GM19023 (cell line): ENCODE measurements around the gene PRKCI.
"Not testable (repeated sequence)": the region's sequence is repeated elsewhere in the genome, so short reads cannot be mapped to it uniquely, and the experiment has no call there.

ENCODE experiments used
- ATAC-seq: cut with Tn5 transposase; IDR thresholded peaks from one replicate; pipeline ENCODE4 v1.9.1; 2021; ENCODE audit warnings: mild to moderate bottlenecking, moderate library complexity; ENCODE audit not compliant: unreplicated experiment

Gene PRKCI

DNA sequence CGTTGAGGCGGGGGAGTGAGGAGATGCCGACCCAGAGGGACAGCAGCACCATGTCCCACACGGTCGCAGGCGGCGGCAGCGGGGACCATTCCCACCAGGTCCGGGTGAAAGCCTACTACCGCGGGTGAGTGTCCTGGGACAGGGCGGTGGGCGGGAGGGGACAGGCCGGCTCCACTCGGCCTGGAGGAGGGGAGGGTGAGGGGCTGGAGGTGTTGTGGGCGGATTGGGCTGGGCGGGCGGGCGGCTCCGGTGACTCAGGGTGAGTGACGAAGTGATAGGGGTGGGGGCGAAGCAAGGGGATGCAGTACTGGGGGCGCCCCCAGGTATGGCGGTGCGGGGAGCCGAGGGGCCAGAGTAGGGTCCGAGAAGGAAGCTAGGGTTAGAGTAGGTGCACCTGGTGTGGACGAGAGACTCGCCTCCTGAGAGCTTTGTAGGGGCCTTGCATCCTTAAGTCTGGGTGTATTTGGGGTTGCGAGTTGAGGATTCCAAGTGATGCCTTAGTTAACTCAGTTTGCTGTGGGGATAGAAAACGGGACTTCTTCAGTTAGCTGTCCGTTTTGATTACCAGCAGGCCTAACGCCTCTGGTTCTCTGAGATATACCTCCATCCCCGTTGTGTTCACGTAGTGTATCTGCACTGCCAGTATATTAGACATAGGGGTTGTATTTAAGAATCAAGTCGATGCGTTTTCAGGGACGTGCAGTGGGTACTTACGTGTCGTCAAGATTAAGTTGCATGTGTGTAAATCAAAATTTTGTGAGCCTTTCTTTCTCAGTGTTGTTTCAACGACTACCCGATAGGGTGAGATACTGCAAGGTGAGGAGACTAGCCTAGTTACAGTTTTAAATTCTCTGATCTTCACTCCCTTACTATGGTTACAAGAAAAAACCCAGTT lies 670 bp downstream of the PRKCI start:
- peak; percentile 35 for ATAC-seq

DNA sequence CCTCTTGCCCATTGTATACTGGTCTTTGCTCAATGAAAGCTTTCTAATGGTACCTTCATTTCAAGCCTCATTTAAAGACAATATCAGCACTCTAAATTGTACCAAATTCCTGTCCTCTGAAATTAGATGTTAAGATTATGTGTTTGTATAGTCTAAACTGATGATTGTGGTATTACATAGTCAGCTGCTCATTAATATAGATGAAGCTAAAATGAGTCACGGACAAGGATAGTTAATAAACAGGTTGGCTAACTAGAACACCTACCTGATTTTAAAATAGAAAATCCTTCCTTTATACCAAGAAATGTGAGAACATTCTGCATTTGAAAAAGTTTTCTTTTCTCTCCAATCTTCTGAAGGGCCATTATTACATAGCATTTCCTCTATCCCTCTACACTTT lies 2.9 kb downstream of the PRKCI start:
- no peak for ATAC-seq

DNA sequence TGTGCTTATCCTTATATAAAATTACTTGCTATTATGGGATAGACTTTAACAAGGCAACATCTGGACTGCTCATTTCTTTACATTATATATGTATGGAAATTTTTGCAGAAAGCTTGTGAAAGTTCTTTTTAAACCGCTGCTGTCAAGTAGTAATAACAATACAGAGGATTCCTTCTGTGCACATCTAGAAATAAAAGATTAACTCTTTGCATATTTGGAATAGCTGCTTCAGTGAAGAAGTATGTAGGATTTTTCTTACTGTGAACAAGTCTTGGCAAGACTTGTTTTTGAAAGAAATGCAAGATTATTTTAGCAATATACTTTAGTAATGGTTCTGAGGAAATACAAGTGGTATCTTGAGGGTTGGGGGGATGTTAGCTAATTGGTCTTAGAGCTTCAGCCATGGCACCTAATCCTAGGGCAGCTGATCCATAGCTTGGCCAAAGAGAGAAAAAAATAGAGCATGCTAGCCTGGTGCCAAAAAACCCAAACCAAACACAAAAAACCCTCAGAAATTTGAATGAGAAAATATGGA lies 4.3 kb downstream of the PRKCI start:
- no peak for ATAC-seq

DNA sequence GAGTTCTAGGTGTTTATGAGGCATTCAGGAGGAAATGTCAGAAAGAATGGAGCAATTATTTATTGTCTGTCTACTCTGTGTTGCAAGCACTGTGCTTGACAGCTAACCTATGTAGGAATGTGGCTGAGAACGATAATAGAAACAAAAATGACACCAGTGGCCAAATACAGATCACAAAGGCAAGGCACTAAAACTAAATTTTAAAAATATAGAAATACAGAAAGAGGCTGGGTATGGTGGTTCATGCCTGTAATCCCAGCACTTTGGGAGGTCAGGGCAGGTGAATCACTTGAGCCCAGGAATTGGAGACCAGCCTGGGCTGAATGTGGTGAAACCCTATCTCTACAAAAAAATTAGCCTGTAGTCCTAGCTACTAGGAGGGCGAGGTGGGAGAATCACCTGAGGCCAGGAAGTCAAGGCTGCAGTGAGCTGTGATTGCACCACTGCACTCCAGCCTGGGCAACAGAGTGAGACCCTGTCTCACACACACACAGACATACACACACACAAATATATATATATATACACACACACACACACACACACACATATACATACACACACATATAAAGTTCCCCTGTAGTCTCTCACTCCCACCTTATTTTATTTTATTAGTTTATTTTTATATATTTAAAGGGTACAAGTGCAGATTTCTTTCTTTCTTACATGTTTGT lies 6.0 kb downstream of the PRKCI start:
- no peak for ATAC-seq

DNA sequence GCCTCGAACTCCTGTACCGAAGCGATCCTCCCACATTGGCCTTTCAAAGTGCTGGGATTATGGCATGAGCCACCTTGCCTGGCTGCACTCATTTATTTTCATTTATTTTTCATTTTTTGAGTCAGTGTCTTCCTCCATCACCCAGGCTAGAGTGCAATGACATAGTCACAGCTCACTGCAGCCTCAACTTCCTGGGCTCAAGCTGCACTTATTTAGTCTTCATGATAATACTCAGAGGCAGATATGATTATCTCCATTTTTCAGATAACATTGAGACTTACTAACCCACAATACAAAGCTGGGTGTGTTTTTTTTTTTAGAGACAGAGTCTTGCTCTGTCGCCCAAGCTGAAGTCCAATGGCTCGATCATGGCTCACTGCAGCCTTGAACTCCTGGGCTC lies 10.0 kb downstream of the PRKCI start:
- no peak for ATAC-seq

DNA sequence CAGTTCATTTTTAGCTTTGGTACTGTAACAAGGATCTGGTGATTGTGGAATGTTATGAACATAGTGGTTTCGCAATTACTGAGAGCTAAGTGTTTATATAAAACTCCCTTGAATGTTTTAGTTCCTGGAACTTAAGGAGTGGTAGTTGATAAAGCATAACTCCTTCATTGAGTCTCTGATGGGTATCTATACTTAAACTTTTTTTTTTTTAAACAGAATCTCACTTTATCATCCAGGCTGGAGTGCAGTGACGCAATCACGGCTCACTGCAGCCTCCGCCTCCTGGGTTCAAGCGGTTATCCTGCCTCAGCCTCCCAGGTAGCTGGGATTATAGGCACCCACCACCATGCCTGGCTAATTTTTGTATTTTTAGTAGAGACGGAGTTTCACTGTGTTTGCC lies 11.3 kb downstream of the PRKCI start:
- no peak for ATAC-seq

DNA sequence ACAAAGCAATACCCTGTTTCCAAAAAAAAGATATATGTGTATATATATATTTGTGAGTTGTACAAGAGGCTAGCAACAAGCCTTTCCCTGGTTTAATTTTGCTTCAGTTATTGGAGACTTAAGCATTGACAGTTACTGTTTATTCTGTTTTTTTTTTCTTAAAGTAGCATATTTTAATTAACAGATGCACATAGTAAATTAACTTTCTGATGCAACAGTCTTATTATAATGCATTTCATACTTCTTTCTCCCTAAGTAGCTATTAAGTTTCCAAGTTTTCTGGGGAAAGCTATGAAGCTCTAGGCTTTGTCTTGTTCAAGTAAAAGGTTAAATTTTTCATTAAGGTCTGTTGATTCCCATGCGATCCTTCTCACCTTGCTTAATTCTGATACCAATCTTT lies 17.9 kb downstream of the PRKCI start:
- ATAC-seq, result no peak

DNA sequence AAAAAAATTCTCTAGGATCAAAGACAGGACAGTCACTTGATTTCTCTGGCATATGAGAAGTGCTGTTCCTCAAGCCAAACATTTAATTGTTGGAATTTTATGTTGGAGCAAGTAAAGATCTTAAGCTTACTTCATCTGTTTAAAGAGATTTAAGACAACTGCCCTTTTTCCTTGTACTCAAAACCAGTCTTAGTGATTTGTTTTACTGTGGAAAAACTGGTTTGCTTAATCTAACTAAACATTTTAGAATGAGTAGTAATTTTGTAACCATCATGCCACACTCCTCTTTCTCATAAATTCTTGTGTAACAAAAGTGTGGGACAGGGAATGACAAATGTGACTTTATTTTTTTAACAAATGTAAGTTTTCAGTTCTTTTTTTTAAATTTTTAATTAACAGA lies 18.4 kb downstream of the PRKCI start:
- no peak for ATAC-seq

DNA sequence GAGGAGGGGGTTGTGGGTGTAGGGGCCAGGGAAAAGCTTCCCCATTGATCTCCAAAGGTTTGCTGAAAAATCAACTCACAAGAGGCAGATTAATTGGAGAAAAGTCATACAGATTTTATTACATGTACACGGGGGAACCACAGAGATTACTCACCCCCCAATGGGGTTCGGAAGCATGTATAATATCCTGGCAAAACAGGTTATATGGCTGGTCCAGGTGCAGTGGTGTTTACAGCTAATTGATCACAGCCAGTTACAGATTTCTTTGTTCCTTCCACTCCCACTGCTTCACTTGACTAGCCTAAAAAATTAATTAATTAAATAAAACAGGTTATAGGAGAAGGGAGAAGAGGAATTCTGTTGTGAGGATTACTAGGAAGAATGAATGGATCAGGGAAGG lies 22.4 kb downstream of the PRKCI start:
- ATAC-seq, result no peak

DNA sequence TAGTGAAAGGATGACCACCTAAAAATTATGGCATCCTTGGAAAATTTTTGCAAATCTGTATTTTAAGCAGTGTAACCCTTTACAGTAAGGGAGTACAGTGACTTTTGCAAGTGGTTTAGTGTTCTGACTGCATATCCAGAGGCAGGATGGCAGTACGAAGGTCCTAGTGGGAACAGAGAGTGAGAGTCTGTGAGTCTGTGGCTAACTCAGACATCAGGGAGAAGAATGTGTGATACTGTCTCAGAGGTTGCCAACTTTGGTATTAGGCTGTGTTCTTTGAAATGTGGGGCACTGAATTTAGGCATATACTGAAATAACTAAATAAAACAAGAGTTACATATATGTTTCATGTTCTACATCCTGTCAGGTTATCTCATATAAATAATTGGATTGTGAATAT lies 25.7 kb downstream of the PRKCI start:
- ATAC-seq, result peak; percentile 23

DNA sequence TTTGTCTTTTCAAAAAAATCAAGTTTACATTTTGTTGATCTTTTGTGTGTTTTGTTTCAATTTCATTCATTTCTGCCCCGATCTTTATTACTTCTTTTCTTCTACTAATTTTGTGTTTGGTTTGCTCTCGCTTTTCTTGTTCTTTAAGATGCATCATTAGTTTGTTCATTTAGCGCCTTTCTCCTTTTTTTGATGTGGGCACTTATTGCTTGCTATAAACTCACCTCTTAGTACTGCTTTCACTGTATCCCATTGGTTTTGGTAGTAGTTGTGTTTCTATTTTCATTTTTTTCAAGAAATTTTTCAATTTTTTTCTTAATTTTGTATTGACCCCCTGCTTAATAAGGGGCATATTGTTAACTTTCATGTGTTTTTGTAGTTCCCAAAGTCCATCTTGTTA lies 34.4 kb downstream of the PRKCI start:
- ATAC-seq, result no peak

DNA sequence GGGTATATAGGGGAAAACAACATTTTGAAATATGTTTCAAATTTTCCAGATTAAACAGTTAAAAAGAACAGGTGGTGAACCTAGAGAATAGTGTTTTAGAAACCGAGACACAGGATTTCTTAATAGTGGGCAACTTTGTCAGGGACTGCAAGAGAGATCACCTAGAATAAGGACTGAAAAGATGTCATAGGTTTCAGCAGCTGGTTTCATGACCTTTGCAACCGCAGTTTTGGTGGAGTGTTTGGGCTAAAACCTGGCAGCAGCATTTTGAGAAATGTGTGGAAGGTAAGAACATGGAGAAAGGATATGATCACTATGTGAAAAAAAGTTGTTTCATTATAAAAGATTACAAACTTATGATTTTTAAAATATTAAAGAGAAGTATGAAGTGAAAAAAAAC lies 34.9 kb downstream of the PRKCI start:
- no peak for ATAC-seq

DNA sequence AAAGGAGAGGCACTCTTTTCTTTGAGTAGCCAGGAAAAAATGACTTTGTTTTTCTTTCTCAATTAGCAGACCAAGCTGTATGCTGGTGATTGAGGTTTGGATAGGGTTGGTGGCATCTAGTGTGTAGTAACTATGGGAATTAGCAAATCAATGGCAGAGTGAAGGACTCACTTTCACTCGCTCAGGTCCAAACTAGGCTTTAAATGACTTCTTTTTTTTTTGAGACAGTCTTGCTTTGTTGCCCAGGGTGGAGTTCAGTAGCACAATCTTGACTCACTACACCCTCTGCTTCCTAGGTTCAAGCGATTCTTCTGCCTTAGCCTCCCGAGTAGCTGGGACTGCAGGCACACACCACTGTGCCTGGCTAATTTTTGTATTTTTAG lies 35.9 kb downstream of the PRKCI start:
- ATAC-seq, result peak; percentile 25

DNA sequence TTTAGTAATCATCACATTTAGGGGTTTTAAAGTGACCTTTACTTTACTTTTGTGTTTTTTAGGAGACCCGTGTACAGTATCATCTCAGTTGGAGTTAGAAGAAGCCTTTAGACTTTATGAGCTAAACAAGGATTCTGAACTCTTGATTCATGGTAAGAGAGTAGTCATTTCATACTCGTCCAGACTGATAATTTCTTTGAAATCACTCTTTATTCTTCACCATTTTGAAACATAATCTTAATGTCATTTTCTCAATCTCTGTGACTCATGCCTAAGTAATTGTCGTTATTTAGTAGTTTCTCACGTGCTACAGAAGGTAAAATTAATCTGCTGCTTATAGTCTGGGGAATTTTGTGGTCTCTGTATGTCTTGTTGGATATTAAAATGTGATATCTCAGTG lies 37.7 kb downstream of the PRKCI start:
- ATAC-seq, result no peak

DNA sequence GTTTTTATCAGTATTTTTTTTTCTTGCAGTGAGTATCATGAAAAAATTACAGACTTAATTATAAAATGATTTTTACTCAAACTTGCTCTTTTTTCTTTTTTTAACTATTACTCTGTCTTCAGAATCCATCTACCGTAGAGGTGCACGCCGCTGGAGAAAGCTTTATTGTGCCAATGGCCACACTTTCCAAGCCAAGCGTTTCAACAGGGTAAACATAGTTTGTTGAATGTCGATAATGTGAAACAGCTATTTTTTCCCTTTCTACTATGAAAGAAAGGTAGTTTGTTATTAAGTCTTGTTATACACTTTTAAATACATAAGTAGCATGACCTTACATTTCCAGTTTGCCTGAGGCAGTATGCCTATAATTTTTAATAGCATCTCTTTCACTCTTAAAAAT lies 45.6 kb downstream of the PRKCI start:
- ATAC-seq, result no peak

DNA sequence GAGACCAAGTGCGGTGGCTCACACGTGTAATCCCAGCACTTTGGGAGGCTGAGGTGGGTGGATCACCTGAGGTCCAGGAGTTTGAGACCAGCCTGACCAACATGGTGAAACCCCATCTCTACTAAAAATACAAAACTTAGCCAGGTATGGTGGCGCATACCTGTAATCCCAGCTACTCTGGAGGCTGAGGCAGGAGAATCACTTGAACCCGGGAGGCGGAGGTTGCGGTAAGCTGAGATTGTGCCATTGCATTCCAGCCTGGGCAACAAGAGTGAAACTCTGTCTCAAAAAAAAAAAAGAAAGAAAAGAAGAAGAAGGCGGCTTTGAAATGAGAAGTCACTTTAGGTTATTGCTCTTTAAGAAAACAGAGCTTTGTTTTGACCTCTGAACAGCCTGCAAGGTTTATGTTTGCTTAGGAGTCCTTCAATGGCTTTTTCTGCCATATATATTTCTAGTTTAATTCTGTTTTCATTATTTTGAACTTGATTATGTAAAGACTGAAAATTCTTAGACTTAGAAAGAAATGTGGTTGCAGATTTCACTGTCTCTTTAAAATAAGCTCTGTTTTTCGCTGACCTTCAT lies 47.5 kb downstream of the PRKCI start:
- ATAC-seq, result not testable (repeated sequence)

DNA sequence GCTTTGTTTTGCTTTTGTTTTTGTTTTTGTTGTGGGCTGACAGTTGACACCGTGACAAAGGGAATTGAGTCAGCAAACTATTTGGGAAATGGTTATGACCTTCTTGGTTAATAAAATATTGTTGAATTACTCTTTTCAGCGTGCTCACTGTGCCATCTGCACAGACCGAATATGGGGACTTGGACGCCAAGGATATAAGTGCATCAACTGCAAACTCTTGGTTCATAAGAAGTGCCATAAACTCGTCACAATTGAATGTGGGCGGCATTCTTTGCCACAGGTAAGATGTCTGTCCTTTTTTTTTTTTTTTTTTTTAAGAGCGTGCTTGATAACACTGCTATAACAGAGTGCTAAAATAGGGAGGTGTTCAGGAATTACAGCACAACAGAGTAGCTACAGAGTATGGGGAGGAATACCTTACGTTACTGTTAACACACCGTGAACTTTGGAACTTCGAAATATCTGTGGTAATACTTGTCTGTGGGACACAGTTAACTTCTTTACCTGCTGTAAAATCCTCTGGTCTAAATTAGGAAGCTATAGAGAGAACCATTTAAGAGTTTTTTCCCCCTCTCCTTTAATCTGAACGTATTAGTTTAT lies 48.2 kb downstream of the PRKCI start:
- no peak for ATAC-seq

DNA sequence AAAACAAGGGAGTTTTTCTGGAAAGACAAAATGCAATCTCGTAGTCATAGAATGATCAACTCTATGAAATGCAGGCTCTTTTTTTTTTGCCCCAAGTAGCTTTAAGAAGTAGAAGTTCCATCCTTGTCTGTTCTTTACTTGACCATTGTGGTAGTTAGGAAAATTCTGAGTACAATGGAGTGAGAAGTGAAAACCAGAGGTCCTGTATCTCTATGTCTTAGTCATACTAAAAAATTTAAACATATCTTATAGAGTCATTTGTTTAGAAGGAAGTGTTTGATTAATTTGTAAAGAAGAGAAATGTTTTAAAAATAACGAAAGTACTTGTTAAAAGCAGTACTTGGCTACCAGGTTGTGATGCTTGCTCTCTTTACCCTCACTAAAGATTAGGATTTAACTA lies 52.4 kb downstream of the PRKCI start:
- no peak for ATAC-seq

DNA sequence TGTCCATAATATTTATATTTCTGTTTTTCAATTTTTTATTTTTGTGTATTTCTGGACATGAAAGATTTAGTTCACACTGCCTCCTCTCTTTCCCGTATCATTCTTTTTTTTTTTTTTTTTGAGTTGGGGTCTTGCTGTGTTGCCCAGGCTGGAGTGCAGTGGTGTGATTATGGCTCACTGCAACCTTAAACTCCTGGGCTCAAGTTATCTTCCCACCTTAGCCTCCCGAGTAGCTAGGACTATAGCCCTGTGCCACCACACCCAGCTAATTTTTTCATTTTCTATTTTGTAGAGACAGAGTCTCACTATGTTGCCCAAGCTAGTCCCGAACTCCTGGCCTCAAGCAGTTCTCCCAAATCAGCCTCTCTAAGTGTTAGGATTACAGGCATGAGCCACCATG lies 53.6 kb downstream of the PRKCI start:
- ATAC-seq, result no peak

DNA sequence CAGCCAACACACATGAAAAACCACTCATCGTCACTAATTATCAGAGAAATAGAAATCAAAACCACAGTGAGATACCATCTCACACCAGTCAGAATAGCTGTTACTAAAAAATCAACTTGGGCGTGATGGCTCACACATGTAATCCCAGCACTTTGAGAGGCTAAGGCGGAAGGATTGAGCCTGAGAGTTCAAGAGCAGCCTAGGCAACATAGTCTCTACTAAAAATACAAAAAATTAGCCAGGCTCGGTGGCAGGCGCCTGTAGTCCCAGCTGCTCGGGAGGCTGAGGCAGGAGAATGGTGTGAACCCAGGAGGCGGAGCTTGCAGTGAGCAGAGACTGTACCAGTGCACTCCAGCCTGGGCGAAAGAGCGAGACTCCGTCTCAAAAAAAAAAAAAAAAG lies 55.1 kb downstream of the PRKCI start:
- ATAC-seq, result not testable (repeated sequence)

DNA sequence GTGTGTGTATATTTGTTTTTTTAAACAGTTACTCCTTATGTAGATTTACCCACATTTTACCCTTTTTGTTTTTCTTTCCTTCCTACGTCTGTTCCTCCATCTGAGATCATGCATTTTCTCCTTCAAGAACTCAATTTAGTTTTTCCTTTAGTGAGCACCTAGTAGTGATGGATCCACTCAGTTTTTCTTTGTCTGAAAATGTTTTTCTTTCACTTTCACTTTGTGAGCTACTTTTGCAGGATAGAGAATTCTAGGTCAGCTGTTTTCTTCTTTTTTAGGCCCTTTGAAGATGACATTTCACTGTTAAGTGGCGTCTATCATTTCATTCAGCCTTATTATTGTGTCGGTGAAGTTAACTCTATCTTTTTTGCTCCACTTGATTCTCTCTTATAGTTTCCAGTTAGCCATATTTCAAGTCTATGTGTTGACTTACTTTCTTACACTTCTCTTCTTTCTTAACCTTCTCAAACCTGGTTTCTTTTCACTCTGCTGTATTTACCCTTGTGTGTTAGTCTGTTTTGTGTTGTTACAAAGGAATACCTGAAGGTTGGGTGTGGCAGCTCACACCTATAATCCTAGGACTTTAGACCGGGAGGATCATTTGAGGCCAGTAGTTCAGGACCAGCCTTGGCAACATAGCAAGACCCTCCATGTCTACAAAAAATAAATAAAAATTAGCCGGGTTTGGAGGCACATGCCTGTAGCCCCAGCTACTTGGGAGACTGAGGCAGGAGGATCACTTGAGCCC lies 55.8 kb downstream of the PRKCI start:
- no peak for ATAC-seq
